GM19463 (cell line): Measurements from ENCODE around the gene CRACR2B.

ENCODE experiments used
- ATAC-seq: cut with Tn5 transposase; IDR thresholded peaks from one replicate; pipeline ENCODE4 v1.9.1; 2021; ENCODE audit warnings: mild to moderate bottlenecking, moderate library complexity; ENCODE audit not compliant: unreplicated experiment

CRACR2B gene

DNA sequence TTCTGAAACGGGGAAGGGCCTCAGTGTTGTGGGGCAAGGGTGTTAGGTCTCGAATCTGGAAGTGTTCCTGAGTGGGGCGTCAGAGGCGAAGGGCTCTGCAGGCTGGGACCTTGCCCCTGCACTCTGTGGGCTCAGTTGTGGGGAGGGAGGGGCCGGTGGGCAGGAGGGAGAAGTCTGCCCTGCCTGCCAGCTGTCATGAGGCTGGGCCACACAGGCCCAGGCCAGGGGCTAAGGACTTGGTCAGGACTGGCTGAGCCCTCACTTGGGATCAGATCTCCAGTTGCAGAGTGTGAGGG lies at the start of gene CRACR2B:
Gene CRACR2B (plus strand): TSS at position 23 of the 296 bp plus-strand sequence. CDS start 689 bp downstream, outside the sequence.
- no peak for ATAC-seq

DNA sequence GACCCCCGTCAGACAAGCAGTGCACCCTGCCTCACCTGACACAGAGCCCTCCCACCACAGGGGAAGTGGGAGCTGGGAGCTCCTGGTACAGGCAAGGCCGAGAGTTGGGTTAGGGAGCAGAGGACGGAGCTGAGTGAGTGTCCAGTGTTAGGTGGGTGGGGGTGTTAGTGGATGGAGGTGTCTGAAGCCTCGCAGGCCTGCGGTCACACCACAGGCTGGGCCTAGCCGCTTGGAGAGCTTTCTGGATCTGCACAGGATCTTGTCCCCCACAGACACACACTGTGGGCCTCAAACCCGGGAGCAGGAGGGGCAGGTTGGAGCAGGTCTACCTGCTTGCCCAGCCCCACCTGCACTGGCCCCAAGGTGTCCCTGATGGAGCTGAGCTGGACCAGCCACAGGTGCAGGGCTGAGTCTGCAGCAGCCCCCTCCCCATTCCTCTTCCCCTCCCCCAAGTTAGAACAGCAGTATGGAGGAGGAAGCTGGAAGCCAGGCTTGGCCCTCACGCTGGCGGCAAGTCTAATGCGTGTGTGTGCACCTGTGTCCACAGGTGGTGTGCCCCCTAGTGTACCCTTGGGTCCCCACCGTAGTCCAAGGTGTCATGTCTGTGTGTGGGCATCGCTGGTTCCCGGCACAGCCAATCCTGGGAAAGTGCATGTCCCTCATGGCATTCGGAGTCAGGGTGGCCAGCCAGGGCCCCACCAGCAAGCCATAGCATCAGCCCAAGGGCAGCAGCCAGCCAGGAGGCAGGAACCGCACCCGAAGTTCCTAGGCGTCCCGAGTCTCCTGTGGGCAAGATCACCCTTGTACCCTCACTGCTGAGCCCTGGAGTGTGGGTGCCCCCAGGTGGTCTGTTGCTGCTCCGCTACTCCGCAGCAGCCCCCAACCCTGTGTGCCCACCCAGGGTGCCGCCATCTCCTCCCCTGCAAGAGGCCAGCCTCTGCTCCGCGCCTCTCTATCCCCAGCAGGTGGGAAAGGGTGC lies 48.5 kb upstream of the CRACR2B start:
- no peak for ATAC-seq

DNA sequence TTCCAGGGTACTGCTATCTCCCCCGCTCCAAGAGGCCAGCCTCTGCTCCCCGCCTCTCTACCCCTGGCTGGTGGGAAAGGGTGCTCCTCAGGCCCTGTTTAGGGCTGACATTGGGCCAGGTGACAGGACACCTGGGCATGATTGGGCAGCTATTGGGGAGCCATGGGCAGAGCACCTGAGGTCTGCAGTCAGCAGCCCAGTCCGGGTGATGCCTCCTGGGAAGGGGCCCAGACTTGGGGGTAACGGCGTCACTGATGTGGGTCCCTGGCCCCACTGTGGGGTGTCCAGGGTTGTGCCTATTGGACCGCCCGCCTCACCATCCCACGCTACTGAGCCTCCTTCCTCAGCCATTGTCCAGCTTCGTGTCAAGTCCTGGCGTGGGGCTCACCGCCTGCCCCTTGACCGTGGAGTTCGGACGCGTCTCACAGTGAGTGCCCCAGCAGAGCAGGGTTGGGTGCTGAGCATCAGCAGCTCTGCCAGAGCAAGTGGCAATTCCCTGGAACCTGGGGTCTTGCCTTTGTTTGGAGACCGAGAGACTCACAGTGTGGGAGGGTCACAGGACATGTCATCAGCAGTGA lies 47.7 kb upstream of the CRACR2B start:
- no peak for ATAC-seq

DNA sequence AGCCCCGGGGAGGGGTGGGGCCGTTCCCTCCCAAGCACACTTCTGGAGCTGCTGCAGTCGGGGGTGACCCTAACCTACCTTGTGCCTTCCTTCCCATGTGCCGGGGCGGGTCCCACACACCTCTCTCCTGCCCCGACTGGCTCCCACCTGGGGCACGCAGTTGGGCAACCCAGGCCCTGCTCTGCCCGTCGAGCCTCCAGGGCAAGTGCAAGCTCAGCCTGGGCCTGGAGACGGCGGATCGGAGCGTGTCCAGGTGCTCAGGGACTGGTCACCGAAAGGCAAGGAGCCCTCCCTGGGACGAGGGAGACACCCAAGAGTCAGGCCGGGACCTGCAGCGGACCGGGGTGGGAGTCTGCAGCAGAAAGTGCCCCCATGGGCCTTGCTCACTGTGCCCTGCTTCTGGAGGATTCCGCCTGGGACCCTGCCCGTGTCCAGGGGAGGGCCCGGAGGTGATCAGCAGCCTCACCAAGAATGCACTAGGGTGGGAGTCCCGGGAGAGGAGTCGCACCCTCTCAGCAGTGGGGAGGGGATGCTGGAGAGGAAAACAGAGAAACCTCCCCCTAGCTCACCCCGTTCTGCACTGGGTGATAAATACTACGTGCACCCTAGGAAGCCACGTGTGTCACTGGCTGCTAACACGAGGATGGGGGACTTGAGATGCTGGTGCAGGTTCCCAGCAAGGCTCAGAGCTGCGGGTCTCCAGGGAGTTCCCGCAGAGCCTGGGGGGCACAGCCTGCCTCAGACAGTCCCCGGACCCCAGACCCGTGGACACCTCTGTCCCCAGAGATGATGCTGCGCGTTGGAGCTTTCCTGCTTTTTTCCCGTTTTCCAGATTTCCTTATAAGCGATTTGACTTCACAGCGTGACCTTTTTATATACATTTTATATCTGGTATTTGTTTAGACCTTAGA lies 45.2 kb upstream of the CRACR2B start:
- no peak for ATAC-seq

GRCh38 chr11:783581-784015 lies 44.1 kb upstream of the CRACR2B start:
- ATAC-seq, result no peak

GRCh38 chr11:786235-787083 lies 41.3 kb upstream of the CRACR2B start:
- ATAC-seq, result no peak

GRCh38 chr11:787084-787675 lies 40.5 kb upstream of the CRACR2B start:
- ATAC-seq, result no peak

GRCh38 chr11:788009-788640 lies 39.6 kb upstream of the CRACR2B start:
- ATAC-seq, result no peak

DNA sequence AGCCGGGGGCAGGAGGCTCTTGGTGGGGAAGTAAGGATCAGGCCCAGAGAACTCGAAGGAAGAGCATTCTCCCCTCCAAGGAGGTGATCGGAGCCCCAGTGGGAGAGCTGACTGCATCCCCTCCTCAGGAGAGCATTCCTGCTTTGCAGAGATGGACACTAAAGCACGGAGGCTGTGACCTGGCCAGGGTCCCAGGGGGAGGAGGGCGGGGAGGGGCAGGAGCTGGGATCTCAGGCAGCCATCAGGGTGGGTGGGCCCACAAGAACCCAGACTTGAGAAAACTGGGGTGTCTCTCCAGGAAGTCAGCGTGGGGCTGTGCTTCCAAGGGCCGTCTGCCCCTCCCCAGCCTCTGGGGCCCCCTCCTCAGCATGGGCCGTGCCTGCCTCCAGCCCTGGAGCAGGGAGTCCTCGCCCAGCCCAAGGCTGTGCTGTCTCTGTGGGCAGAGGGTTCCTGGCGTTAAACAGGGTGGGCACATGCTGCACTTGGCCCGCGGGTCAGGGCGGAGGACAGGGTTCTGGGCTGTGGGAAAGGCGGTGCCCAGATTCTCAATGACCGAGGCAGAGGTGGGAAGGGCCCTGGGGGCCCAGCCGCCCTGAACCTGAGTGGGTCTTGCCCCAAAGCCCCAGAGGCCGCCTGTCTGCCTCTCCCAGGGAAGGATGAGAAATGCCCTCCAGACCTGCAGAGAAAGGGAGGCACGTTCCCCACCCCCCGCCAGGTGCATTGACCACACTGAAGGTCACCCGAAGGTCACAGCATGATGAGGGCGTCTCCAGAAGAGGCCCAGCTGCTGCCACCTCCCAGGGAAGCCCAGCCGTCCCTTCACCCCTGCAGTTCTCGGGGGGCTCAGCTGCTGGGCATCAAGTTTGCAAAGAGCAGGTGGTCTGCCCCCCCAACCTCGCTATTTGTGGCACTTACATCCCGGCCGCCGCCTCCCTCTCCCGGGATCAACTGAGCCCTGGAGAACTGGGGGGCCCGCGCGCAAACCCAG lies 38.5 kb upstream of the CRACR2B start:
- ATAC-seq, result no peak

DNA sequence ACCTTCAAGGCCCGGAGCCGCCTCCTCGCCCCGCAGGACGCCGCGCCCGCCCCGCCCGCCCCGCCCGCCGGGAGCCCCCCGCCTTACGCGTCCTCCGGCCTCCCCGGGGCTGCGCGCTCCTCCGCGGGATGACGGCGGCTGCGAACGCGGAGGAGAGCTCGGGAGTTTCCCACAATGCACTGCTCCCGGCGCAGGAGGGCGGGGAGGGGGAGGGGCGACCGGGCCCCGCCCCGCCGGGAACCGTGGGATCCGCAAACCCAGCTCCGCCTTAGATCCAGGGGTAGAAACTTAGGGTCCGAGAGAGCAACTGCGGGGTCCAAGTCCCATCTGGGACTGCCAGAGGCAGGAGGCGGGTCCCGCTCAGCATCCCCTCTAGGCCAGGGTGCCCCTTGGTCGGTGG lies 37.8 kb upstream of the CRACR2B start, which contains the start of gene CEND1:
Gene CEND1 (minus strand): TSS at position 148 of the 400 bp plus-strand sequence. CDS start 1,514 bp downstream, outside the sequence.
- no peak for ATAC-seq

DNA sequence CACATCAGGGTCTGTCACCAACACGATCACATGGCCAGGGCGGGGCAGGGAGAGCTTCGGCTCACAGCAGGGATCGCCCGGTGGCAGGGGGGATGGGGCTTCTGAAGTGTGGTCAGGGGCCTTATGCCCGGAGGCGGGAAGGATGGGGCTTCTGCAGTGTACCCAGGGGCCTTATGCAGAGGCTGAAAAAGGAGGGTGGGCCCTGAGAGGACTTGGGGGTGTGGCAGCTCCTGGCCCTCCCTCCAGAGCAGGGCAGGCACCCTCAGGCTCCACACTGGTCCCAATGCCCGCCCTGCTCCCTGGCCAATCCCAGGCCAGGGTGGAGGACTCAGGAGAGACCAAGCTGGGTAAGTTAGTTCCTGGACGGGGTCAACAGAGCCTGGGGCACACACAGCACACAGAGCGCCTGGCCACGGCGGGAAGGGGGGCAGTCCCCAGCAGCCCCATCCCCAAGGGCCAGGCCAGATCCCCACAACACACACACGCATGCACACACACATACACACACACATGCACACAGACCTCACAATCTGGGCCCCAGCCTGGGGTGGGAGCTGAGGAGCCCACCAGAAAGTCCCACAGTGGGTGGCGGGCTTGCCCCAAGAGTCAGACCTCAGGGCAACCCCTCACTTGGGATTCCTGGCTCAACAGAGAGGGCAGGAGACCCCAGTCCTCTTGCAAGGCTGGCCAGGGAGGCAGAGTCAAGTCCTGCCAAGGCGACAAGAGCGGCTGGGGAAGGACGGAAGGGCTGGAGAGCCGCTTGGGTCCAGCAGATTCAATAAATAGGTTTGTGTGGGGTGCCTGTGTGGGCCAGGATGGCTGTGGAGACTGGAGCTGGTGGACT lies 36.8 kb upstream of the CRACR2B start:
- ATAC-seq, result no peak

DNA sequence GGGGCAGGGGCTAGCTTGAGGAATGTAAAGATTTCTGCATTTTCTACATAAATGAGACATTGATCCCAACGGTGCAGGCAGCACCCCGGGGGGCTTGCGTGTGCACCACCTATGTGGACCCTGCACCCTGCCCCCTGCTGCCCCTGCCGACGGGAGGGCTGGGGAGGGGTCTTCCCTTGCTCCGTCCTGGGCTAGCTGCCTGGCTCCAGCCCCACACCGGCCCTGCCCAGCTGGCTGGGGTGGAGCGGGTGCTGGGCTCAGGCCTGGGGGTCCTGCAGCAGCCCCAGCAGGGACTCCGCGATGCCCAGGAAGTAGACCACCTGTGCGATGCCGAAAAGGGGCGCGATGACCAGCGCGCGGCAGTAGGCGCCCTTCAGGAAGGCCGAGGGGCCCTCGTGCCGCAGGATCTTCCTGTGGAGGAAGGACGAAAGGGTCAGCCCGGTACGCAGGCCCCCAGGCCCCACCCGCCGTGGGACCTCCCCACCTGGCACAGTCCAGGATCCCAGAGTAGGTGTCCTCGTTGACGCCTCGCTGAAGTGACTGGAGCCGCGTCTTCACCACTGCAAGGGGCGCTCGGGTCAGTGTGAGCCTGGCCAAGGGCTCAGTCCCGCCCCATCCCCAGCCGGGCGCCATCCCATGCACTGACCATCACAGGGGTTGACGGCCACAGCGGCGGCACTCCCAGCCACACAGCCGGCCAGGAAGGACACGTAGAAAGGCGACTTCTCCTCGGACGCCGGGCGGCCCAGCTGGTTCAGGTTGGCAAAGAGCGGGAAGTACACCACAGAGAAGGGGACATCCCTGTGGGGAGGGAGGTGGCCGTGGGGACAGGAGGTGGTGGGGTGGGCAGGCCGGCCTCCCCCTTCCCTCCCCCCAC lies 35.8 kb upstream of the CRACR2B start:
- ATAC-seq, result no peak

- no peak for ATAC-seq
Measured at GRCh38 chr11:792535-792821, 35.2 kb upstream of the CRACR2B start.

GRCh38 chr11:792873-793272 lies 34.8 kb upstream of the CRACR2B start:
- ATAC-seq, result no peak

DNA sequence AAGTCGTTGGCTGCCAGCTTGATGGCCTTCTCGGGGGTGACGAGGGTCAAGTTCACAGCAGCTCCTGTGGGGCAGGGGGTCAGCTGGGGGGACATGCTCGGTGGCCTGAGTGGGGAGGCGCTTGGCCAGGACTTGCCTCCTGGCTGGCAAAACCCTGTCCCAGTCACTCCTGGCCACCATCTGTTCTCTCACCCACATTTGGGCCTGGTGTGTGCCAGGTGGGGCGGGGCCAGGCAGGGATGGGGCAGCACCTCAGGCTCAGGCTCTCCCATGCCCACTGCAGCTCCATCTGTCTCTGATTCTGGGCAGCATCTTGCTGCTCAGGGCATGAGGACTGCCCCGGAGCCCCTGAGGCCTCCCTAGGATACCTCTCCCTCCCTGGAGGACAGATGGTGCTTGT lies 34.2 kb upstream of the CRACR2B start:
- no peak for ATAC-seq

DNA sequence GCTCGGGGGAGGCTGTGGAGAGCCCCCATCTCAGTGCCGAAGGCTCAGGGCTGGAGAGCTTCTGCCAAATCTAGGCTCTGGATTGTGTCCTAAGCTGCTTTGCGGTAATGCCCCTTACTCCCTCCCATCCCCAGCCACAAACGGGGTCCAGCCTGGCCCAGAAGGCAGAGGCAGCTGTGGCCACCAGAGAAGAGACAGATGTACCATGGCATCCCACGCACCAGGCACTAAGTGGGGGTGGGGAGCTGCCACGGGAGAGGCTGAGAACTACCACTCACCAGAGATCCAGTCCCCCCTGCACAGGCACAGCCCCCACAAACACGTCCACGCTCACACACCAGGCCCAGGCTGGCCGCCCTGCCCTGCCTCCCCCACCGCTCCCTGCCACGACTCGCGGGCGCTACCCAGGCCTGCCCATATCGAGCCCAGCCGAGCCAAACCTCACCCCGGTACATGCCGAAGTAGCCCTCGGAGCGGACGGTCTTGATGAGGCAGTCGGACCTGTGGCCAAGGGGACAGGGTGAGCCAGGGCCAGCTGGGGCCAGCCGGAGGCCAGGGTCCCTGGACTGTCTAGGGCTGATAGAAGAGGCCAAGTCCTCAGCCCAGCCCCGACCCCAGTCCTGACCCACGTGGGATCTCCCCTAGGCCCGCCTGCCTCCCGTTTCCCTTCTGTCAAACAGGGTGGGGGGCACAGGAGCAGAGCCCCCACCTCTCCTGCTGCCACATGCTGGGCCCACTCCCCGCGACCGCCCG lies 33.5 kb upstream of the CRACR2B start:
- ATAC-seq, result no peak
